Gastroesophageal sphincter (tissue), 4 donors: ENCODE data around the gene PAEP. TPM values are rescaled to one million over a fixed set of nuclear protein-coding genes. Genes with fewer than 3 reads are reported as not detected.

ENCODE experiments used
- ATAC-seq: fragments of 150-250 bp; one replicate; pipeline ENCODE4 v1.9.1; 2016; ENCODE audit warnings: mild to moderate bottlenecking, moderate library complexity
- H3K27ac ChIP-seq, 4 donors: fragments of 200-600 bp; sonication (generic) in 3 of 4; 1 replicate in 3 of 4; 2 replicates in 1 of 4; pipeline ENCODE4 v1.5.1; 2016 to 2019
- H3K27me3 ChIP-seq: fragments of 200-600 bp; sonication (generic); one replicate; pipeline ENCODE4 v1.5.1; 2019
- H3K36me3 ChIP-seq, 2 donors: fragments of 200-600 bp; sonication (generic); one replicate each; pipeline ENCODE4 v1.5.1; 2019; ENCODE audit warnings: control low read depth in 1 of 2
- H3K4me1 ChIP-seq, 3 donors: fragments of 200-600 bp; sonication (generic); 1 replicate in 2 of 3; 2 replicates in 1 of 3; pipeline ENCODE4 v1.5.1; 2016 to 2019; ENCODE audit warnings: control low read depth in 2 of 3
- H3K4me3 ChIP-seq, 2 donors: fragments of 200-600 bp; sonication (generic); one replicate each; pipeline ENCODE4 v1.5.1; 2019; ENCODE audit warnings: mild to moderate bottlenecking in 1 of 2, moderate library complexity in 1 of 2
- H3K9me3 ChIP-seq, 3 donors: fragments of 200-600 bp; sonication (generic); one replicate each; pipeline ENCODE4 v1.5.1; 2017 to 2019; ENCODE audit warnings: control low read depth in 2 of 3
- EP300 ChIP-seq: sonication (generic); formaldehyde crosslinking; IDR thresholded peaks from one replicate; pipeline ENCODE4 v1.6.1; 2017; ENCODE audit warnings: antibody characterized with exemption, mild to moderate bottlenecking
- POLR2A ChIP-seq, 2 donors: fragments of 450-650 bp; IDR thresholded peaks; one replicate each; pipeline ENCODE4 v1.6.1; 2017; ENCODE audit warnings: antibody characterized with exemption in 2 of 2, mild to moderate bottlenecking in 2 of 2, moderate library complexity in 1 of 2
- POLR2AphosphoS5 ChIP-seq: sonication (generic); formaldehyde crosslinking; IDR thresholded peaks from one replicate; pipeline ENCODE4 v1.6.1; 2017; ENCODE audit warnings: antibody characterized with exemption
- WGBS, 2 donors: methylation state at CpG; one replicate each; pipeline ENCODE4 v1.1.5; 2018; ENCODE audit warnings: low coverage in 1 of 2; 5-methylcytosine and 5-hydroxymethylcytosine counted together
- total RNA-seq, 4 donors: library from RNA; depleted of rRNA; stranded (reverse); fragments of >200 nt; gene quantifications; one replicate each; pipeline ENCODE4 v1.1.0, GENCODE V29; 2016
- TF ChIP-seq, protein P1 (sequence below), 4 experiments: fragments of 200-600 bp in 2 of 4; fragments of 450-650 bp in 2 of 4; sonication (generic) in 1 of 4; IDR thresholded peaks; one replicate each; pipeline ENCODE4 v1.5.1; 2017 to 2019; ENCODE audit warnings: antibody characterized with exemption in 4 of 4, mild to moderate bottlenecking in 2 of 4, moderate library complexity in 2 of 4

Gene PAEP
- total RNA-seq, 4 donors from 2014 or later: not detected

DNA sequence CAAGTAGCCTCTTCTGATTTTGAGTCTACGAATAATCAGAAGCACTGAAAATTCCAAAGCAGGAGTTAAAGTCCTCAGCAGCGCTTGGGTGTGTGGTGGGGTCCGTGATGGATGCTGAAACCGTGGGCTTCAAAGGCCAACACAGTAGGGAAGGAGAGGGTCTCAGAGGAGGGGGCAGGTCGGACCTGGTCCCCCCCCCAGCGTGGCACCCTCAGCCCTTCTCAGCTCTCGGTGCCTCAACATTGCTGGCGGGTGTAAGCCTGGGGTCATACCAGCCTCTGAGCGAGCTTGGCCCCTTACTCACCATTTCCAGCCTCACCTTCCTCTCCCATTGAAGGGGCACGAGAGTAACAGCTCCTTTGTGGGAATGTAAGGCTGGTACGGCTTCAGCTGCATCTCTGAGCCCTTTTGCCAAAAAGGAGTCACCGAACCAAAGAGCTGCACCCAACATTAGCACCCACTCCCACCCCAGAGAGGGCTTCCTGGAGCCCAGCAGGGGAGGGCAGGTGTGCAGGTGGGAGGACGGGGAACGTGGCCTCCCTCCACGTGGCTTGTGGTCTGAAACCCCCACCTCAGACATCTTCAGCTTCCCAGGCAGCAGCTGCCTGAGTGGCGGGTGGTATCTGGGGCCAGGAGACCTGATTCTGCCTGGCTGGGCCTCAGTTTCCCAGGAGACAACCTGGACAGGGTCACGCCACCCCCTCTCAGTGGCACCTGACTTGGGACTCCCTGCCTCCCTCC is 47.0 kb upstream of the PAEP start:
- H3K4me3 ChIP-seq: no peak overlapping the region
- H3K36me3 ChIP-seq: no peaks in the 10 kb centered on the region
- peaks cover 0 to 5% (median 0%) of the 10 kb centered on the region in 3 donors for H3K9me3 ChIP-seq
- peaks cover 33% of the 10 kb centered on the region for H3K27me3 ChIP-seq
- H3K27ac ChIP-seq: no peak overlapping the region
- TF ChIP-seq POLR2A (IDR thresholded peaks at IDR 0.05): no peak
- TF ChIP-seq EP300: no peak
- TF ChIP-seq, protein P1, sequence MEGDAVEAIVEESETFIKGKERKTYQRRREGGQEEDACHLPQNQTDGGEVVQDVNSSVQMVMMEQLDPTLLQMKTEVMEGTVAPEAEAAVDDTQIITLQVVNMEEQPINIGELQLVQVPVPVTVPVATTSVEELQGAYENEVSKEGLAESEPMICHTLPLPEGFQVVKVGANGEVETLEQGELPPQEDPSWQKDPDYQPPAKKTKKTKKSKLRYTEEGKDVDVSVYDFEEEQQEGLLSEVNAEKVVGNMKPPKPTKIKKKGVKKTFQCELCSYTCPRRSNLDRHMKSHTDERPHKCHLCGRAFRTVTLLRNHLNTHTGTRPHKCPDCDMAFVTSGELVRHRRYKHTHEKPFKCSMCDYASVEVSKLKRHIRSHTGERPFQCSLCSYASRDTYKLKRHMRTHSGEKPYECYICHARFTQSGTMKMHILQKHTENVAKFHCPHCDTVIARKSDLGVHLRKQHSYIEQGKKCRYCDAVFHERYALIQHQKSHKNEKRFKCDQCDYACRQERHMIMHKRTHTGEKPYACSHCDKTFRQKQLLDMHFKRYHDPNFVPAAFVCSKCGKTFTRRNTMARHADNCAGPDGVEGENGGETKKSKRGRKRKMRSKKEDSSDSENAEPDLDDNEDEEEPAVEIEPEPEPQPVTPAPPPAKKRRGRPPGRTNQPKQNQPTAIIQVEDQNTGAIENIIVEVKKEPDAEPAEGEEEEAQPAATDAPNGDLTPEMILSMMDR (IDR thresholded peaks at IDR 0.05): no peak
- no peak for TF ChIP-seq POLR2AphosphoS5
- 67 to 76% methylated on average over 3 of the region's 17 CpGs for WGBS, 2 donors
- ATAC-seq: no peak
- no peaks in the 10 kb centered on the region for H3K4me1 ChIP-seq

DNA sequence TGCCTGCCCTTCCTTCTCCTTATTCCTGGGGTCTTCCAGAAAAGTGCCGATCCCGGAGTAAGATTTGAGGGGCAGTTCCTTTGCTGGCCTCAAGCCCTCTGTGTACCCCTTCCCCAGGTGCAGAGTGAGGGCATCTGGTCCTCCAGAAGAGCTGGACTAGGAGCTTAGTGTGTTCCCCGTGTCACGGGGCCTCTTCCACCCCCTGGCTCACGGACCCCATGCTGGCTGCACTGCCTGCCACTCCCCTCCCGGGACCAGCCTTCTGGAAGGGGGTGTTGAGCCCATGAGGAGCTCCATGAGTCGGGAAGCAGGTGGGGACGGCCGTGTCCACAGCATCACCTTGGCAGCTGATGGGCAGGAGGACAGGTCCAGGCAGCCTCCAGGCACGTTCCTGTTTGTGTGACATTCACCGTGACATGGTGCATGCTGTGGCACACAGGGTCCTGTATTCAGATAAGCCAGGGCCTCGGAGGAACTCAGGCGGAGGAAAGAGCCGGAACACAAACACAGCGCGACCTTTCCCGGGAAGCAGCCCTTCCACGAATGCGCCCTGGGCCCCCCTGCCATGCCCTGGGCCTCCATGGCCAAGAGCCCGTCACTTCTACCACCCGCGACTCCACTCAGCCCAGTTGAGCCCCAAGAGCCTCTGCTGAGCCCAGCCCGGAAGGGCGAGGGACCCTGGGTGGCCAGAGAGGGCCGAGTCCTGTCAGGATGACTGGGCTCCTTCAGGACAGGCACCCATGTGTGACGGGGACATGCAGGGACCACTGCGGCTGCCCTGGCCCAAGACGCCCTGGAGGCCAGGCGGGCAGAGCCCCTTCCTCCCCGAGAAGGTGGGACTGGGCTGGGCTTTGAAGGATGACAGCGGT is 46.2 kb upstream of the PAEP start:
- no peak for ATAC-seq
- Histone ChIP-seq H3K36me3 (no peaks in the 10 kb centered on the region), H3K27me3 (peaks cover 33% of the 10 kb centered on the region), H3K9me3 (no peaks in the 10 kb centered on the region), H3K4me3 (no peak overlapping the region), H3K4me1 (no peaks in the 10 kb centered on the region), H3K27ac (no peak overlapping the region)
- TF ChIP-seq POLR2AphosphoS5 (no peak), EP300 (no peak), POLR2A (IDR thresholded peaks at IDR 0.05) (no peak)
- TF ChIP-seq, protein P1 (IDR thresholded peaks at IDR 0.05): no peak
- 83% methylated on average over 2 of the region's 31 CpGs; no CpG with 5 or more reads in 1 of the 2 donors for WGBS, 2 donors

DNA sequence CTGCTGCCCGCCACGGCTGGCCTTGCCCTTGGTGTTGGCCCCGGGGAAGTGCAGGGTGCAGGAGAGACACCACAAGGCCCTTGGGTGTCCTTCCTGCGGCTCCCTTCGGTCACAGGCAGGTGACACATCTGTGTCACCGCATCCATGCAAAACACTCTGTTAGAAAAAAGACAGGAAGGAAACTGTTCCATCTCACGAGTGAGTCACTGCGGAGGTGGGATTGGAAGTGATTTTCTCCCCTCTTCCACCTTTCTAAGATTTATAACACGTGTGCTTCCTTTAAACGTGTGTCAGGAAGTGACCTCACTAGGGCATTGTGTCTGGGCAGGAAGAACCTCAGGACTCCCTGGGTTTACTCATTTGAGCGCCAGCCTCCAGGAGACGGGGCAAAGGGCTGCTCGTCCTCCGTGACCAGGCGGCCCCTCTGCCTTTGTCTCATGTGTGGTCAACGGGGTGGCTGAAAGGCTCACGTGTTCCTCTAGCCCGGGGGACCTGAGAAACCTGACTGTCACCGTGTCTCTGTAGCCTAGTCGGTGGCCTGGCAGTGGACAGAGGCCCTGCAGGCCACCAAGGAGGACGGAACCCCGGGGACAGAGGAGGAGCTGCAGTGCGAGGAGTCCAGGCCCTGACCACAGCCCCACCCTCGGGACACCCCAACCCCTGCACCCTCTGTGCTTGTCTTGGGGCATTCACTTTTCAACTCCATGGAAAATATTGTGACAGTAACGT is 45.3 kb upstream of the PAEP start:
- Histone ChIP-seq H3K9me3 (no peaks in the 10 kb centered on the region), H3K27ac (no peak overlapping the region), H3K36me3 (no peaks in the 10 kb centered on the region), H3K4me3 (no peak overlapping the region), H3K4me1 (no peaks in the 10 kb centered on the region), H3K27me3 (peaks cover 39% of the 10 kb centered on the region)
- no peak for ATAC-seq
- WGBS, 2 donors: 55 to 88% methylated on average over 3 to 6 of the region's 25 CpGs
- no peak for TF ChIP-seq EP300
- TF ChIP-seq POLR2A (IDR thresholded peaks at IDR 0.05): no peak
- no peak for TF ChIP-seq POLR2AphosphoS5
- TF ChIP-seq, protein P1 (IDR thresholded peaks at IDR 0.05): no peak

DNA sequence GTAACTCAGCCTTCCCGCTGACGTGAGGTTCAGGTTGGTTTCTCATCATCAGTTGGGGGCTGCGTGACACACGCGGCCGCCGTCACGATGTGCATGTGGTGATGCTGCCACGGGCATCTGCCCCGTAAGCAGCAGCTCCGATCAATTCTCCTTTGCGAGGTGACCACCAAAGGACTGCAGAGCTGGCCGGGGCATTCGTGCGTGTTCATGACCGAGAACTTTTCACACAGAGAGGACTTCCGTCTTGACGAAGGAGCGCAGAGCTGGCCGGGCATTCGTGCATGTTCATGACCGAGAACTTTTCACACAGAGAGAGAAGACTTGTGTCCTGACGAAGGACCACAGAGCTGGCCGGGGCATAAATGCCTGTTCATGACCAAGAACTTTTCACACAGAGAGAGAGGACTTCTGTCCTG is 44.1 kb upstream of the PAEP start:
- Histone ChIP-seq H3K27me3 (peaks cover 50% of the 10 kb centered on the region), H3K4me1 (no peaks in the 10 kb centered on the region), H3K36me3 (no peaks in the 10 kb centered on the region), H3K9me3 (no peaks in the 10 kb centered on the region), H3K4me3 (no peak overlapping the region), H3K27ac (no peak overlapping the region)
- TF ChIP-seq POLR2AphosphoS5: no peak
- TF ChIP-seq, protein P1 (IDR thresholded peaks at IDR 0.05): no peak
- 92 to 100% methylated on average over 1 to 24 of the region's 24 CpGs for WGBS, 2 donors
- ATAC-seq: no peak
